NCI-H1417 treated with DMSO at 0.1 percent for 48 hours (cell line): ENCODE results near the gene PNMA8A.

Experiments
- DNase-seq: peaks from one replicate; lab custom pipeline; 2025; lab: John Stamatoyannopoulos, UW

PNMA8A gene

GRCh38 chr19:46428239-46429135 lies 42.9 kb downstream of the PNMA8A start, which contains the start of gene PNMA8C:
Gene PNMA8C, minus strand, starts transcription at chr19:46428936. Its CDS starts 577 bp downstream, at chr19:46428359.
- DNase-seq = no peak

GRCh38 chr19:46427518-46428045 lies 43.8 kb downstream of the PNMA8A start:
- DNase-seq = no peak

GRCh38 chr19:46426506-46427162 lies 44.7 kb downstream of the PNMA8A start:
- no peak for DNase-seq

GRCh38 chr19:46426035-46426505 lies 45.3 kb downstream of the PNMA8A start:
- no peak for DNase-seq

GRCh38 chr19:46423188-46423587 lies 48.2 kb downstream of the PNMA8A start:
- no peak for DNase-seq

GRCh38 chr19:46422344-46422743 lies 49.0 kb downstream of the PNMA8A start:
- DNase-seq = no peak

- DNase-seq = no peak
Observed at GRCh38 chr19:46420056-46420455, 51.3 kb downstream of the PNMA8A start.
